ENCODE measurements around the gene ETS2. TPM values are rescaled to one million over a fixed set of nuclear protein-coding genes. Genes with fewer than 3 reads are reported as not detected.

Gene ETS2
- total and polyA plus RNA-seq, 2 donors: 15.0 to 80.0 TPM

DNA sequence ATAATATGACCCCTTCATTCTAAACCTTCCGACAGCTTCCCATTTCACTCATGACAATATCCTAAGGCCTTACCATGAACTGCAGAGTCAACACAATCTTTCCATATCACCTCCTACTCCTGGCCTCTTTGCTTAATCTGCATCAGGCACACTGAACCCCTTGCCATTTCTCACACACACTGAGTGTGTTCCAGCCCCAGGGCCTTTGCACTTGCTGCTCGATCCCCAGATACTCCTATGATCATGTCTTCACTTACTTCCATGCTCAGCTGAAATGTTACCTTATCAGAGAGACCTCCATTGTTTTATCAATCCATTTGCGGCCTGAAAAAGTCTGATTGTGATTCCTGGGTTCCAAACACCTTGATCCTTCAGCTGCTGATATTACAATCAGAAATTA lies 47.0 kb downstream of the ETS2 start:
- Histone ChIP-seq H3K36me3 (ENCODE audit: control insufficient read depth in 2 of 2, insufficient read depth in 2 of 2, low read length in 1 of 2) (no peaks in the 10 kb centered on the region), H3K27ac (ENCODE audit: low read depth in 1 of 2, low read length in 1 of 2) (no peak overlapping the region), H3K4me3 (ENCODE audit: low read length in 2 of 2) (no peak overlapping the region), H3K4me1 (ENCODE audit: control insufficient read depth in 2 of 2, insufficient read depth in 2 of 2, low read length in 2 of 2) (peaks cover under 1 to 6% of the 10 kb centered on the region in 2 donors), H3K27me3 (ENCODE audit: control insufficient read depth in 2 of 2, insufficient read depth in 1 of 2, low read length in 1 of 2) (no peaks in the 10 kb centered on the region), H3K9me3 (ENCODE audit: control insufficient read depth in 2 of 2, insufficient read depth in 1 of 2, low read length in 1 of 2) (peaks cover 0 to 5% of the 10 kb centered on the region in 2 donors)
- DNase-seq (ENCODE audit: low read depth in 6 of 9, low spot score in 9 of 9): no peak
- 82% methylated on average over 3 of the region's 3 CpGs for WGBS

DNA sequence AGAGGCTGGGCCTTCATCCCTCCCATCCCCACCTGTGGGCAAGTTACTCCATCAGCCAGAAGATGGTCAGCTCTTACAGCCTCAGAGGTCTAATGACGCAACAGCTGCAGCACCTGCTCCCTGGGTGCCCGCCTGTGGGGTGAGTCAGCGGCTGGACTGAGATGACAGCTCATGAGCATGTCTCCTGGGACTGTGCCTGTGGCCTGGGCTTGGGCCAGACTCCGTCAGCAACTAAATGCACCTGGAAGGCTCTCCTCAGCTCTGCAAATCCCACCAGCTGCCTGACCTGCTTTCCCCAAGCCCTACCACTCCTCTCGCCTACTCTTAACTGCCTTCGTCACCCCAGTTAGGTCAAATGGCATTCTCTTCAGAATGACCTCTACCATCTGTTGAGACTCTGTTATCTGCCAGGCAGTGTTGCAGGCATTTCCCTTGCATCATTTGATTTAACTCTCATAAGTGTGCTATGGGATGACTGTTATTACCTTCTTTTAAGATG lies 47.7 kb downstream of the ETS2 start:
- Histone ChIP-seq H3K27ac (ENCODE audit: low read depth in 1 of 2, low read length in 1 of 2) (no peak overlapping the region), H3K9me3 (ENCODE audit: control insufficient read depth in 2 of 2, insufficient read depth in 1 of 2, low read length in 1 of 2) (peaks cover 0 to 5% of the 10 kb centered on the region in 2 donors), H3K4me1 (ENCODE audit: control insufficient read depth in 2 of 2, insufficient read depth in 2 of 2, low read length in 2 of 2) (peaks cover 7 to 14% of the 10 kb centered on the region in 2 donors), H3K4me3 (ENCODE audit: low read length in 2 of 2) (no peak overlapping the region), H3K27me3 (ENCODE audit: control insufficient read depth in 2 of 2, insufficient read depth in 1 of 2, low read length in 1 of 2) (no peaks in the 10 kb centered on the region), H3K36me3 (ENCODE audit: control insufficient read depth in 2 of 2, insufficient read depth in 2 of 2, low read length in 1 of 2) (no peaks in the 10 kb centered on the region)
- DNase-seq (ENCODE audit: low read depth in 6 of 9, low spot score in 9 of 9): no peak
- 83% methylated on average over 6 of the region's 6 CpGs for WGBS

GRCh38 chr21:38857152-38857825 lies 51.6 kb downstream of the ETS2 start:
- Histone ChIP-seq H3K27me3 (ENCODE audit: control insufficient read depth in 2 of 2, insufficient read depth in 1 of 2, low read length in 1 of 2) (no peaks in the 10 kb centered on the region), H3K4me3 (ENCODE audit: low read length in 2 of 2) (no peak overlapping the region), H3K27ac (ENCODE audit: low read depth in 1 of 2, low read length in 1 of 2) (no peak overlapping the region), H3K9me3 (ENCODE audit: control insufficient read depth in 2 of 2, insufficient read depth in 1 of 2, low read length in 1 of 2) (no peaks in the 10 kb centered on the region), H3K4me1 (ENCODE audit: control insufficient read depth in 2 of 2, insufficient read depth in 2 of 2, low read length in 2 of 2) (peaks cover 37 to 44% of the 10 kb centered on the region in 2 donors), H3K36me3 (ENCODE audit: control insufficient read depth in 2 of 2, insufficient read depth in 2 of 2, low read length in 1 of 2) (no peaks in the 10 kb centered on the region)
- WGBS: 95% methylated on average over 8 of the region's 8 CpGs
- DNase-seq (ENCODE audit: low read depth in 6 of 9, low spot score in 9 of 9): no peak

- Histone ChIP-seq H3K4me3 (ENCODE audit: low read length in 2 of 2) (no peak overlapping the region), H3K27ac (ENCODE audit: low read depth in 1 of 2, low read length in 1 of 2) (no peak overlapping the region), H3K4me1 (ENCODE audit: control insufficient read depth in 2 of 2, insufficient read depth in 2 of 2, low read length in 2 of 2) (peaks cover 42 to 50% of the 10 kb centered on the region in 2 donors), H3K9me3 (ENCODE audit: control insufficient read depth in 2 of 2, insufficient read depth in 1 of 2, low read length in 1 of 2) (no peaks in the 10 kb centered on the region), H3K36me3 (ENCODE audit: control insufficient read depth in 2 of 2, insufficient read depth in 2 of 2, low read length in 1 of 2) (no peaks in the 10 kb centered on the region), H3K27me3 (ENCODE audit: control insufficient read depth in 2 of 2, insufficient read depth in 1 of 2, low read length in 1 of 2) (no peaks in the 10 kb centered on the region)
- WGBS: 71% methylated on average over 8 of the region's 8 CpGs
- peak in 2 of 9 donors; percentile 40 to 53 for DNase-seq (ENCODE audit: low read depth in 6 of 9, low spot score in 9 of 9)
Observed at GRCh38 chr21:38858026-38858811, 52.5 kb downstream of the ETS2 start.

GRCh38 chr21:38858812-38859205 lies 53.1 kb downstream of the ETS2 start:
- H3K4me1 ChIP-seq (ENCODE audit: control insufficient read depth in 2 of 2, insufficient read depth in 2 of 2, low read length in 2 of 2): peaks cover 42 to 50% of the 10 kb centered on the region in 2 donors
- no peaks in the 10 kb centered on the region for H3K27me3 ChIP-seq (ENCODE audit: control insufficient read depth in 2 of 2, insufficient read depth in 1 of 2, low read length in 1 of 2)
- no peaks in the 10 kb centered on the region for H3K36me3 ChIP-seq (ENCODE audit: control insufficient read depth in 2 of 2, insufficient read depth in 2 of 2, low read length in 1 of 2)
- H3K9me3 ChIP-seq (ENCODE audit: control insufficient read depth in 2 of 2, insufficient read depth in 1 of 2, low read length in 1 of 2): no peaks in the 10 kb centered on the region
- no peak overlapping the region for H3K27ac ChIP-seq (ENCODE audit: low read depth in 1 of 2, low read length in 1 of 2)
- no peak for DNase-seq (ENCODE audit: low read depth in 6 of 9, low spot score in 9 of 9)
- H3K4me3 ChIP-seq (ENCODE audit: low read length in 2 of 2): no peak overlapping the region
- 99% methylated on average over 1 of the region's 1 CpG for WGBS

DNA sequence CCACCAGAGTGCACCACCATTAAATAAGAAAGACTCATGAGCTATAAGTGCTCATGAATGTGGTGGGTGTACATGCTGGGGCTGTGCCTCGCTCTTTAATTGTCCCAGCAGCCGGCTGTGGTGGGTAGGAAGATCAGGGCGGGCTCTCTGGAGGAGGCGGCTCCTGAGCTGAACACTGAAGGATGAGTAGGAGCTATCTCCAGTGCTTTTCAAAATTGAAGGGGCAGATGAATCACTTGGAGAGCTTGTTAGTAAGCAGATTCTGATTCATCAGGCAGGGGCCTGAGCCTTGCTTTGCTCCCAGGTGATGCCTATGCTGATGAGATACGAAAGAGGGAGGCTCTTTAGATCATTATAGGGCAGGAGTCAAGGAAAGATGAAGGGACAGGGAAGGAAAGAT lies 54.1 kb downstream of the ETS2 start:
- peaks cover 42 to 50% of the 10 kb centered on the region in 2 donors for H3K4me1 ChIP-seq (ENCODE audit: control insufficient read depth in 2 of 2, insufficient read depth in 2 of 2, low read length in 2 of 2)
- DNase-seq (ENCODE audit: low read depth in 6 of 9, low spot score in 9 of 9): no peak
- WGBS: 98% methylated on average over 5 of the region's 5 CpGs
- H3K27me3 ChIP-seq (ENCODE audit: control insufficient read depth in 2 of 2, insufficient read depth in 1 of 2, low read length in 1 of 2): no peaks in the 10 kb centered on the region
- no peak overlapping the region for H3K27ac ChIP-seq (ENCODE audit: low read depth in 1 of 2, low read length in 1 of 2)
- no peaks in the 10 kb centered on the region for H3K9me3 ChIP-seq (ENCODE audit: control insufficient read depth in 2 of 2, insufficient read depth in 1 of 2, low read length in 1 of 2)
- no peaks in the 10 kb centered on the region for H3K36me3 ChIP-seq (ENCODE audit: control insufficient read depth in 2 of 2, insufficient read depth in 2 of 2, low read length in 1 of 2)
- H3K4me3 ChIP-seq (ENCODE audit: low read length in 2 of 2): no peak overlapping the region

- WGBS: 78% methylated on average over 6 of the region's 6 CpGs
- Histone ChIP-seq H3K36me3 (ENCODE audit: control insufficient read depth in 2 of 2, insufficient read depth in 2 of 2, low read length in 1 of 2) (no peaks in the 10 kb centered on the region), H3K4me1 (ENCODE audit: control insufficient read depth in 2 of 2, insufficient read depth in 2 of 2, low read length in 2 of 2) (peaks cover 42 to 50% of the 10 kb centered on the region in 2 donors)
Observed at GRCh38 chr21:38861056-38861455, 55.3 kb downstream of the ETS2 start.

GRCh38 chr21:38861989-38862683 lies 56.4 kb downstream of the ETS2 start:
- Histone ChIP-seq H3K9me3 (ENCODE audit: control insufficient read depth in 2 of 2, insufficient read depth in 1 of 2, low read length in 1 of 2) (no peaks in the 10 kb centered on the region), H3K27me3 (ENCODE audit: control insufficient read depth in 2 of 2, insufficient read depth in 1 of 2, low read length in 1 of 2) (no peaks in the 10 kb centered on the region), H3K4me3 (ENCODE audit: low read length in 2 of 2) (no peak overlapping the region), H3K36me3 (ENCODE audit: control insufficient read depth in 2 of 2, insufficient read depth in 2 of 2, low read length in 1 of 2) (no peaks in the 10 kb centered on the region), H3K27ac (ENCODE audit: low read depth in 1 of 2, low read length in 1 of 2) (peak overlapping the region in 1 of 2 donors; percentile 38), H3K4me1 (ENCODE audit: control insufficient read depth in 2 of 2, insufficient read depth in 2 of 2, low read length in 2 of 2) (peaks cover 42 to 49% of the 10 kb centered on the region in 2 donors)
- DNase-seq (ENCODE audit: low read depth in 6 of 9, low spot score in 9 of 9): peak in 4 of 9 donors; percentile 35 to 68 (median 40)
- 11% methylated on average over 8 of the region's 8 CpGs for WGBS

More at GRCh38 chr21:38861056-38861455, 55.3 kb downstream of the ETS2 start:
- Histone ChIP-seq H3K27me3 (ENCODE audit: control insufficient read depth in 2 of 2, insufficient read depth in 1 of 2, low read length in 1 of 2) (no peaks in the 10 kb centered on the region), H3K9me3 (ENCODE audit: control insufficient read depth in 2 of 2, insufficient read depth in 1 of 2, low read length in 1 of 2) (no peaks in the 10 kb centered on the region), H3K4me3 (ENCODE audit: low read length in 2 of 2) (no peak overlapping the region), H3K27ac (ENCODE audit: low read depth in 1 of 2, low read length in 1 of 2) (no peak overlapping the region)
- no peak for DNase-seq (ENCODE audit: low read depth in 6 of 9, low spot score in 9 of 9)

DNA sequence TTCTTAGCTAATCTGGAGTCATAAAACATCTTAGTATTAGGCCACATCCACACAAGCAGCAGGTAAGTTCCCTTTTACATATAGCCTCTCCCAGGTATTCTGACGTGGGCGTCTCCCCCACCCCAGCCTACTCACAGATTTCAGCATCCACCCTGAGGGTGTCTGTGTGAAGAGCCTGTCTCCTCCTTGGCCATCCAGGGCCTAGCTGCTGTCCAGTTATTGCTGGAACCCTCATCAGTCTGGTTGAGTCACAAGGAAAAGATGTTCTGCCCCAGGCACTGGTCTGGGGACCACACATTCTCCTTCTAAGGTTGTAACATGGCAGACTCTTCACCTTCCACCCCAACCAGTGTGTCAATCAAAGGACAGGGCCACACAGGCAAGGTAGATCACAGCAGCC lies 57.6 kb downstream of the ETS2 start:
- Histone ChIP-seq H3K4me3 (ENCODE audit: low read length in 2 of 2) (no peak overlapping the region), H3K9me3 (ENCODE audit: control insufficient read depth in 2 of 2, insufficient read depth in 1 of 2, low read length in 1 of 2) (no peaks in the 10 kb centered on the region), H3K4me1 (ENCODE audit: control insufficient read depth in 2 of 2, insufficient read depth in 2 of 2, low read length in 2 of 2) (peaks cover 37 to 39% of the 10 kb centered on the region in 2 donors), H3K27me3 (ENCODE audit: control insufficient read depth in 2 of 2, insufficient read depth in 1 of 2, low read length in 1 of 2) (no peaks in the 10 kb centered on the region), H3K27ac (ENCODE audit: low read depth in 1 of 2, low read length in 1 of 2) (no peak overlapping the region), H3K36me3 (ENCODE audit: control insufficient read depth in 2 of 2, insufficient read depth in 2 of 2, low read length in 1 of 2) (no peaks in the 10 kb centered on the region)
- no peak for DNase-seq (ENCODE audit: low read depth in 6 of 9, low spot score in 9 of 9)
- WGBS: 95% methylated on average over 2 of the region's 2 CpGs

Measured in thymus (tissue), 11 donors.